Ishikawa (cell line): ENCODE data around the gene LMAN2.

Source experiments
- RAD21 ChIP-seq: IDR thresholded peaks from 2 replicates; pipeline ENCODE4 v1.6.1; 2012; ENCODE audit warnings: low read depth
- TEAD4 ChIP-seq: IDR thresholded peaks from 2 replicates; pipeline ENCODE4 v1.6.1; 2012
- YY1 ChIP-seq: IDR thresholded peaks from 2 replicates; pipeline ENCODE4 v1.6.1; 2012; ENCODE audit warnings: low read depth
- TF ChIP-seq, protein P1 (sequence below): IDR thresholded peaks from 2 replicates; pipeline ENCODE4 v1.6.1; 2012; ENCODE audit warnings: low read depth, mild to moderate bottlenecking

GRCh38 chr5:177313561-177314259 lies 37.8 kb downstream of the LMAN2 start:
- TF ChIP-seq, protein P1, sequence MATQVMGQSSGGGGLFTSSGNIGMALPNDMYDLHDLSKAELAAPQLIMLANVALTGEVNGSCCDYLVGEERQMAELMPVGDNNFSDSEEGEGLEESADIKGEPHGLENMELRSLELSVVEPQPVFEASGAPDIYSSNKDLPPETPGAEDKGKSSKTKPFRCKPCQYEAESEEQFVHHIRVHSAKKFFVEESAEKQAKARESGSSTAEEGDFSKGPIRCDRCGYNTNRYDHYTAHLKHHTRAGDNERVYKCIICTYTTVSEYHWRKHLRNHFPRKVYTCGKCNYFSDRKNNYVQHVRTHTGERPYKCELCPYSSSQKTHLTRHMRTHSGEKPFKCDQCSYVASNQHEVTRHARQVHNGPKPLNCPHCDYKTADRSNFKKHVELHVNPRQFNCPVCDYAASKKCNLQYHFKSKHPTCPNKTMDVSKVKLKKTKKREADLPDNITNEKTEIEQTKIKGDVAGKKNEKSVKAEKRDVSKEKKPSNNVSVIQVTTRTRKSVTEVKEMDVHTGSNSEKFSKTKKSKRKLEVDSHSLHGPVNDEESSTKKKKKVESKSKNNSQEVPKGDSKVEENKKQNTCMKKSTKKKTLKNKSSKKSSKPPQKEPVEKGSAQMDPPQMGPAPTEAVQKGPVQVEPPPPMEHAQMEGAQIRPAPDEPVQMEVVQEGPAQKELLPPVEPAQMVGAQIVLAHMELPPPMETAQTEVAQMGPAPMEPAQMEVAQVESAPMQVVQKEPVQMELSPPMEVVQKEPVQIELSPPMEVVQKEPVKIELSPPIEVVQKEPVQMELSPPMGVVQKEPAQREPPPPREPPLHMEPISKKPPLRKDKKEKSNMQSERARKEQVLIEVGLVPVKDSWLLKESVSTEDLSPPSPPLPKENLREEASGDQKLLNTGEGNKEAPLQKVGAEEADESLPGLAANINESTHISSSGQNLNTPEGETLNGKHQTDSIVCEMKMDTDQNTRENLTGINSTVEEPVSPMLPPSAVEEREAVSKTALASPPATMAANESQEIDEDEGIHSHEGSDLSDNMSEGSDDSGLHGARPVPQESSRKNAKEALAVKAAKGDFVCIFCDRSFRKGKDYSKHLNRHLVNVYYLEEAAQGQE, result no peak
- TF ChIP-seq YY1 (no peak), TEAD4 (no peak), RAD21 (no peak)
